GM18511 (cell line): ENCODE results near the gene YIF1A.
"Not testable (repeated sequence)": the region's sequence is repeated elsewhere in the genome, so short reads cannot be mapped to it uniquely, and the experiment has no call there.

ENCODE experiments used
- ATAC-seq: cut with Tn5 transposase; IDR thresholded peaks from one replicate; pipeline ENCODE4 v1.9.1; 2021; ENCODE audit warnings: mild to moderate bottlenecking, moderate library complexity; ENCODE audit not compliant: unreplicated experiment

YIF1A gene

GRCh38 chr11:66311965-66312548 is 23.1 kb upstream of the YIF1A start:
- peak; percentile 80 for ATAC-seq

GRCh38 chr11:66311470-66311964 is 22.6 kb upstream of the YIF1A start:
- no peak for ATAC-seq

- ATAC-seq, result not testable (repeated sequence)
These were observed 22.0 kb upstream of the YIF1A start for GRCh38 chr11:66310803-66311440.

DNA sequence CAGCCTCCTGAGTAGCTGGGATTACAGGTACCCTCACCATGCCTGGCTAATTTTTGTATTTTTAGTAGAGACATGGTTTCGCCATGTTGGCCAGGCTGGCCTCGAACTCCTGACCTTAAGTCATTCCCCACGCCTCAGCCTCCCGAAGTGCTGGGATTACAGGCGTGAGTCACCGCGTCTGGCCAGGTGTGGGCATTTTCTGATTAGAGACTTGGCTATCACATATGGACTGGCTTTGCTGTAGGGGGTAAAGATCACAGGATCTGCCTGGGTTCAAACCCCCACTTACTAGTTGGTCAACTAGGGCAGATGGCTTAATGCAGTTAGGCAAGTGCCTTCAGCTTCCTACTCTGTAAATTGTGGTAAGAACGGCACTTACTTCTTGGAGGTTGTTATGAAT is 21.4 kb upstream of the YIF1A start:
- no peak for ATAC-seq

- ATAC-seq, result no peak
These were observed 20.5 kb upstream of the YIF1A start for GRCh38 chr11:66309475-66309874.

DNA sequence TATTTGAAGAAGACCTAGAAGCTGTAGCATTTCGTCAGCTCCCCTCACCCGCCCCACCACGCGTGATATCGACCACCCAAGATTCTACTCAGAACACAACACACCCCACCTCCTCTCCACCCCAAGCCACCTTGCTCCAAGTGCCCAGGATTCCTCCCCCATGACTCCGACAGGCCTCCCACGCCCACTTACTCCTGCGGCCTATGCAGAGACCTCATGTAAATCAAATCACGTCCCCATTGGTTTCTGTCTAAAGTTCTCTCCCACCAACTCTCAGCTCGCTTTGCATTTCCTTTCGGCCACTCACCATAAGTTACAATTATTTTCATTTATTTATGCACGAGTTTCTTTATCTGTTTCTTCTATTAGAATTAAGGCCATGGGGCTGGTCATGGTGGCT is 13.7 kb upstream of the YIF1A start:
- no peak for ATAC-seq

DNA sequence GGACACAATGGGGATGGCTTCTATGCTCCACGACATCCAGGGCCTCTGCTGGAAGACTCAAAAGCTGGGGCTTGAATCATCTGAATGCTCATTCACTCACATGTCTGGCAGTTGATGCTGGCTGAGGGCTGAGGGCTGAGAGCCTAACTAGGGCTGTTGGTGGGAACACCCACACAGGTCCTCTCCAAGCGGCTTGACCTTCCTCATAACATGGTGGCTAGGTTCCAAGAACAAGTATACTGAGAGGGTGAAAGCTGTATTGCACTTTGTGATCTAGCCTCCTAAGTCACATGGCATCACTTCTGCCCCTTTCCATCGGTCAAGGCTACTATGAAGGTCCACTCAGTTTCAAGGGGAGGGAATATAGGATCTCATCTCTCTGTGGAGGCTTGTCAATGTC is 10.2 kb upstream of the YIF1A start:
- no peak for ATAC-seq

DNA sequence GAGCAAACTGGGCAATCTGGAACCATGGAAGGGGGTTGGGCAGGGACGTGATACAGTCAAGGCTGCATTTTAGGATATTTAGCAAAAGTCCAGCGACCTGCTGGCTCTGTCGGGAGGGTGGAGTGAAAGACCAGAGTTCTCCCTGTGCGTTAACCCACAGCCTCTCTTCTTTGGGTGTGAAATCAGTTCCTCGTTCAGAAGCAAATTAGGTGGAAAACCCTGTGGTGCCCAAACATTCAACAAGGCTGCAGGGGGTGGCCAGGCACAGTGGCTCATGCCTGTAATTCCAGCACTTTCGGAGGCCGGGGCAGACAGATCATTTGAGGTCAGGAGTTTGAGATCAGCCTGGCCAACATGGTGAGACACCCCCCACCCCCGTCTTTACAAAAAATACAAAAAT is 8.7 kb upstream of the YIF1A start:
- no peak for ATAC-seq

- no peak for ATAC-seq
These were observed 6.0 kb upstream of the YIF1A start for GRCh38 chr11:66294626-66295620.

- ATAC-seq, result no peak
These were observed 5.1 kb upstream of the YIF1A start for GRCh38 chr11:66293777-66294625.

- no peak for ATAC-seq
These were observed 4.4 kb upstream of the YIF1A start for GRCh38 chr11:66293352-66293751.

DNA sequence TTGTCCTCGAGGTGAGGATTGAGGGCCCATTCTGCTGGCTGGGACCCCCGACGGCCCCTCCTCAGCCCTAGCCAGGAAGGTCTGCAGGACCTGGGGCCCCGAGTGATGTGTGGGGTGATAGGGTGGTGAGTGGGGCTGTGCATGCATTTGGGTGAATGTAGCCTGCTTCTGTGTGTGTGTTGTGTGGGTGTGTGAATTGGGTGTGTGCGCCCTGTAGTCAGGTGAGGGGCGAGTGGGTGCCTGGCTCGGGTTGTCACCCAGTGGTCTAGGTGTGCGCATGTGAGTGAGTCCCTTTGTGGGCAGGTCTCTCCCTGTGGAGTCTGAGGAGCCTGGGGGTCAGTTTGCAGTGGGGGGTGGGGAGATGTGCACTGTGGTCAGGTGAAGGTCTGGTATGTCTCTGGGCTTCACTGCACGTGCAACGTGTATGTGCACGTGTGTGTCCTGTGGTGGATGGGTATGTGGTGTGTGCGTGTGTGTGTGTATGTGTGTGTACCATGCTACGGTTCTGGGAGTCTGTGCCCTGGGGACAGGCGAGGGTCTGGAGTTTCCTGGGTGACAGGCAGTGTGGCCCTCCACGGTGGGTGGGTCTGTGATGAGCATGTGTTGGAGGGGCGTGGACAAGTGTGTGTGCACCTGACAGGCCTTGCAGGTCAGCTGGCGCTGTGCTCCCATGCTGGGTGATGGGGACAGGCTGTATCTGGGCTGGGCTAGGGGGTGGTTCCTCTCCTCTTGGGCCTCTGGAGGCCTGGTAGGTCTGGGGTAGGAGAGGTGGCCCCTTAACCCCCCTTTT is 3.8 kb upstream of the YIF1A start:
- ATAC-seq, result no peak

- no peak for ATAC-seq
These were observed 3.0 kb upstream of the YIF1A start, which contains the start of gene TMEM151A for GRCh38 chr11:66291706-66292542. Gene TMEM151A (plus strand): TSS chr11:66291894. CDS start chr11:66292014, 120 bp downstream.

GRCh38 chr11:66291303-66291705 is 2.4 kb upstream of the YIF1A start:
- no peak for ATAC-seq

DNA sequence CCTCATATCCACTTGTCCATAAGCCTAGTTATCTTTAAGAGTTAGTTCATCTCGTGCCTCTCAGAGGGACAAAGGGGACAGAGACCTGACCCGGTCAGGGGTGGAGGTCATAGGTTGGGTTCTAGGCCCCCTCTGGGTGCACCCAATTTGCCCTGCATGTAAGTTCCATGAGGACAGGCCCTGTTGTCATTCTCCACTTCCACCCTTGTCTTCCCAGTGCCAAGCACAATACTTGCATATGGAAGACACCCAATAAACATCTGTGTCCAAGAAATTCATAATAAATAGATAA is 1.3 kb upstream of the YIF1A start:
- no peak for ATAC-seq

GRCh38 chr11:66289548-66290329 is 796 bp upstream of the YIF1A start:
- peak; percentile 53 for ATAC-seq

DNA sequence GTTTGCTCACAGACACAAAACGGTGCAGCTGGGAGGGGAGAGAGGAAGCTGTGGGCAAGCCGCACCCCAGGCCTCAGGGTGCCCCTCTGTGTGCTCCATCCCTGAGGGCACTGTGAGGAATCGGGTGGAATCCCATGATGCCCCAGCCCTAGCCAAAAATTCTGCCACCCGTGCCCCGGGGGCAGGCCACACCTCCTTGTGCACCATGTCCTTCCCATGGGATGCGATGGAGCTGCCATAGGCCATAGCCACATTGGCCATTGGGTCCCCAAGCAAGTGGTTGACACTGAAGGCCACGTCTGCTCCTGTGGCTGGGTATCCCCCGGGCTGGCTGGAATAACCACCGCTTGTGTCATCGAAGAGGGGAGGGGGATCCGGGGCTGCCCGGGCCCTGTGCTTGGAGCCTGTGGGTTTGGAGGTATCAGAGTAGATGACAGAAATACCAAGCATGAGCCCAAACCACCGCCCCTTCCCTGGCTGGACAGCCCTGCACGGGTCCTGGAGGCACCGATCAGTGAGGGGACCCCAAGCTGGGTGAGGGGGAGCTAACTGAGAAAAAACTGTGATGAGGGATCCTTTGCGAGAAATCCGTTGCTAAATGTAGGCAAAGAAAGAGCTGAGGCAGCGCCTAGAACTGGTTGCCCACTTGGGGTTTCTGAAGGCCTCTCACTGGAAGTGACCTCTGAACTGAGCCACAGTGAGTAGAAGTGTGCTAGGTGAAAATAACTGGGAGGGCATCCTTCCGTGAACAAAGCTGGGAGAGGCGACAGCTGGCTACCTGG is 863 bp downstream of the YIF1A start:
- no peak for ATAC-seq
